Astrocyte (in vitro differentiated cells and primary cell): Measurements from ENCODE around the gene MBD3L2B.

Source experiments
- CTCF ChIP-seq: IDR thresholded peaks from 2 replicates; pipeline ENCODE4 v1.5.1; 2011; ENCODE audit warnings: low read depth, mild to moderate bottlenecking, inconsistent platforms, low read length, moderate library complexity; ENCODE audit not compliant: insufficient read depth
- EZH2 ChIP-seq: IDR thresholded peaks from 2 replicates; pipeline ENCODE4 v1.6.1; 2012; ENCODE audit warnings: mild to moderate bottlenecking, low read length, inconsistent platforms; ENCODE audit not compliant: insufficient read depth

GRCh38 chr19:6996810-6997209, 24.4 kb downstream of the MBD3L2B start:
- TF ChIP-seq CTCF (no peak), EZH2 (no peak)
